ENCODE measurements around the gene CD163. TPM values are rescaled to one million over a fixed set of nuclear protein-coding genes. Genes with fewer than 3 reads are reported as not detected.

The CD163 gene
- total RNA-seq, 1 donor from 2014 or later: not detected

DNA sequence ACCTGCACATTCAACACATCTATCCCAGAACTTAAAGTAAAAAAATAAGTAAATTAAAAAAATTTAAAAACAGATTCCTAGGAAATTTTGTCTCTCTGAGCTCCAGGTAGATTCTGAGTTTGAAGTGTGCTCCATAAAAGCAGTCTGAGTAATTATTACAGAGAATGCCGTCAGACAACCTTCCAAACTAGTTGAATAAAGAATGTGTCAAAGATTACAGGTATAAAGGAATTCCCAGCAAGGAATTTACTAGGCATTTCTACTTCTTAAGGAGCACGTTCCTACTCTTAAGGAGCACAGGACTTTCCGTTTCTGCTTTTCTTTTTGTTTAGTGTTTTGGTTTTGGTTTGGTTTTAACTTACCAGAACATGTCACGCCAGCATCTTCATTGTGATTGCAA is 7.1 kb downstream of the CD163 start:
- Mint-ChIP-seq H3K27ac (ENCODE audit: unreplicated experiment) (no peak overlapping the region), H3K9me3 (no peaks in the 10 kb centered on the region), H3K4me3 (no peak overlapping the region), H3K4me1 (no peaks in the 10 kb centered on the region), H3K36me3 (ENCODE audit: low read depth) (no peaks in the 10 kb centered on the region), H3K27me3 (ENCODE audit: low read depth) (peaks cover 44% of the 10 kb centered on the region)
- no peak for DNase-seq (ENCODE audit: low read depth, low spot score)
- no peak for TF ChIP-seq CTCF (conservative IDR thresholded peaks at IDR 0.05)

DNA sequence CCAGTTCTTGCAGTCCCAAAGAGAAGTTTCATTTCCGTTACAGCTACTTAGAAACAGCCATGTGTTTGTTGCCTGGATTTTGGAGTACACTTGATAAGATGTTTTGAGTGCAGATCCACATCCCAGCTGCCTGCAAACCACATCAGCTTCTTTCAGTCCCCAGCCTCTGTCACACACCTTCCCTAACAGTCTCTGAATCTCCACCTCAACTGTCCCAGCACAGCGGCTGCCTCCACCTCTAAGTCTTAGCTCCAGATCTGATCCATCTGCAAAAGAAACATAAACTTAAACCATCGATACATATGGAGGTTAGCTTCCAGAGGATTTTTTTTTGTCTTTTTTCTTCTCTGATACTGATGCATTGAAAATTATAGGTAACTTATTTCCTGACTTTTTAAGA is 8.4 kb downstream of the CD163 start:
- Mint-ChIP-seq H3K36me3 (ENCODE audit: low read depth) (no peaks in the 10 kb centered on the region), H3K27me3 (ENCODE audit: low read depth) (peaks cover 40% of the 10 kb centered on the region), H3K27ac (ENCODE audit: unreplicated experiment) (no peak overlapping the region), H3K9me3 (no peaks in the 10 kb centered on the region), H3K4me1 (no peaks in the 10 kb centered on the region), H3K4me3 (no peak overlapping the region)
- no peak for DNase-seq (ENCODE audit: low read depth, low spot score)
- no peak for TF ChIP-seq CTCF (conservative IDR thresholded peaks at IDR 0.05)

DNA sequence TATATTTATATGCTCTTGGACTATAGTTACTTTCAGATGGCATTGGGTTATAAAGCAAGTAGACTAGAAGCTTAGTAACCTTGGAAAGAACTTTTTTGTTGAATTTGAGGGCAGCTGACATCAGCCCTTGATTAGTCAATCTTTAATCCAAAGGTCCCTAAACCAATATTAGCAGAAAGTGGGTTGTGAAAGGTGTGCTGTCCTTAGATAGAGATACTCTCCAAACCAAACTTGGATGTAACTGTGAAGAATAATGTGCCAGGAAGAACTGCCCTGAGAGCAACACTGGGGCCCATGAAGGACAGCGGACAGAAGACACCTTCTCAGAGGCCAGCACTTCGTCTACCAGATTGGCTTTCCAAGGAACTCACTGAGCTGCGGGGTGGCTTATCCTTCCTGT is 10.6 kb downstream of the CD163 start:
- Mint-ChIP-seq H3K4me1 (no peaks in the 10 kb centered on the region), H3K4me3 (no peak overlapping the region), H3K36me3 (ENCODE audit: low read depth) (no peaks in the 10 kb centered on the region), H3K27me3 (ENCODE audit: low read depth) (peaks cover 30% of the 10 kb centered on the region), H3K27ac (ENCODE audit: unreplicated experiment) (no peak overlapping the region), H3K9me3 (no peaks in the 10 kb centered on the region)
- no peak for DNase-seq (ENCODE audit: low read depth, low spot score)
- TF ChIP-seq CTCF (conservative IDR thresholded peaks at IDR 0.05): no peak

DNA sequence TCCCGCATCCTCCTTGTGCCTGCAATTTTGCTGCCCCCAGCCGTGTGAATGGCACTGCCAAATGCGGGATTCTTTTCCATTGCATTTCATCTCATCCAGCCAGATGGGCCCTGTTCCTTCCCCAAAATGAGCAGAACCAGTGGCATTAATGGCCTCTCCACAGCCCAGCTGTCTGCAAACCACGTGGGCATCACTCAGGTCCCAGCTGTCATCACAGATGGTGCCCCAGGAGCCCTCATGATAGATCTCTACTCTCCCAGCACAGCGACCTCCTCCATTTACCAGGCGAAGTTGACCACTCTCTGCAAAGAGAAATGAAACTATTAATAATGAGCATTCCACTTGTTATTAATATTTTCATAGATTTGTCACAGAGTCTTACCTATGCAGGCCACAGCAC is 17.1 kb downstream of the CD163 start:
- Mint-ChIP-seq H3K4me3 (no peak overlapping the region), H3K27ac (ENCODE audit: unreplicated experiment) (no peak overlapping the region), H3K9me3 (peaks cover 2% of the 10 kb centered on the region), H3K4me1 (no peaks in the 10 kb centered on the region), H3K36me3 (ENCODE audit: low read depth) (no peaks in the 10 kb centered on the region), H3K27me3 (ENCODE audit: low read depth) (no peaks in the 10 kb centered on the region)
- no peak for TF ChIP-seq CTCF (conservative IDR thresholded peaks at IDR 0.05)
- DNase-seq (ENCODE audit: low read depth, low spot score): no peak

DNA sequence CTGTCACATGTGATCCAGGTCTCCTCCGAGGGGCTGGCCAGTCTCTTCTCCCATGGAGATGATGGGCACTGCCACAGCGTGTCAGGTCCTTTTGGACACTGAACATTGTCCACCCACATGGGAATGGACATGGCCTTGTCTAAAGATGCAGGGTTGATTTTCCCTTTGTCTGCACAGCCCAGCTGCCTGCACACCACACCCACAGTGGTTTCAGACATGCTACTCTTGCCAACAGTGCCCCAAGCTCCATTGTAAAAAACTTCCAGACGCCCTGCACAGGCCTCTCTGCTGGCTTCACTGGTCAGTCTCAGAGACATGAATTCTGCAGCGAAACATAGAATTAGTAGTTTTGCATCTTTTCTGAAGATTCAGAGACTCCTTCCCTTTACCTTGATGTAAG is 18.5 kb downstream of the CD163 start:
- peaks cover 2% of the 10 kb centered on the region for H3K9me3 Mint-ChIP-seq
- H3K4me3 Mint-ChIP-seq: no peak overlapping the region
- H3K27ac Mint-ChIP-seq (ENCODE audit: unreplicated experiment): no peak overlapping the region
- DNase-seq (ENCODE audit: low read depth, low spot score): no peak
- H3K4me1 Mint-ChIP-seq: no peaks in the 10 kb centered on the region
- no peak for TF ChIP-seq CTCF (conservative IDR thresholded peaks at IDR 0.05)
- H3K27me3 Mint-ChIP-seq (ENCODE audit: low read depth): no peaks in the 10 kb centered on the region
- H3K36me3 Mint-ChIP-seq (ENCODE audit: low read depth): no peaks in the 10 kb centered on the region

GRCh38 chr12:7483343-7483742 is 20.2 kb downstream of the CD163 start:
- no peak for TF ChIP-seq CTCF (conservative IDR thresholded peaks at IDR 0.05)
- H3K27ac Mint-ChIP-seq (ENCODE audit: unreplicated experiment): no peak overlapping the region
- no peaks in the 10 kb centered on the region for H3K27me3 Mint-ChIP-seq (ENCODE audit: low read depth)
- no peaks in the 10 kb centered on the region for H3K4me1 Mint-ChIP-seq
- no peak for DNase-seq (ENCODE audit: low read depth, low spot score)
- no peaks in the 10 kb centered on the region for H3K36me3 Mint-ChIP-seq (ENCODE audit: low read depth)
- peaks cover 2% of the 10 kb centered on the region for H3K9me3 Mint-ChIP-seq
- no peak overlapping the region for H3K4me3 Mint-ChIP-seq

Measured in neural crest cell (in vitro differentiated cells).